OCI-LY7 (cell line): ENCODE results near the gene DHX29. TPM values are rescaled to one million over a fixed set of nuclear protein-coding genes. Genes with fewer than 3 reads are reported as not detected.

ENCODE experiments used
- BruUV-seq: library from RNA; stranded (reverse); fragments of 400-500 nt; replicated peaks from 2 replicates; lab custom pipeline; 2021; lab: Mats Ljungman, UMichigan
- CTCF ChIA-PET: fragments of 300-600 bp; sonication (Branson Sonifier 250); formaldehyde crosslinking; loops from one replicate; lab custom pipeline; 2022; ENCODE audit warnings: antibody characterized with exemption; ENCODE audit not compliant: unreplicated experiment; lab: Charles Lee
- POLR2A ChIA-PET: fragments of 300-600 bp; sonication (Branson Sonifier 250); formaldehyde crosslinking; loops from one replicate; lab custom pipeline; 2022; ENCODE audit warnings: antibody characterized with exemption; lab: Charles Lee
- DNase-seq: peaks from one replicate; pipeline ENCODE4 v3.0.0-alpha.2; 2015; ENCODE audit warnings: low spot score
- H2AFZ ChIP-seq: fragments of 200-600 bp; sonication (generic), shearing (Covaris generic); 2 replicates; pipeline ENCODE4 v1.6.1; 2014; ENCODE audit warnings: mild to moderate bottlenecking, antibody characterized with exemption, low read length, moderate library complexity
- H3K27ac ChIP-seq: fragments of 200-600 bp; sonication (generic); 2 replicates; pipeline ENCODE4 v1.5.1; 2014; ENCODE audit warnings: mixed run types, low read depth, mild to moderate bottlenecking, moderate library complexity, low read length, inconsistent platforms; ENCODE audit not compliant: poor library complexity, severe bottlenecking
- H3K36me3 ChIP-seq: fragments of 200-600 bp; sonication (generic); 2 replicates; pipeline ENCODE4 v1.6.1; 2014; ENCODE audit warnings: mild to moderate bottlenecking, antibody characterized with exemption, low read length, moderate library complexity, mixed read lengths; ENCODE audit not compliant: insufficient read depth
- H3K4me1 ChIP-seq: fragments of 200-600 bp; sonication (generic); 2 replicates; pipeline ENCODE4 v1.5.1; 2014; ENCODE audit warnings: mild to moderate bottlenecking, low read length; ENCODE audit not compliant: insufficient read depth, poor library complexity, severe bottlenecking
- H3K4me2 ChIP-seq: fragments of 200-600 bp; sonication (generic); 2 replicates; pipeline ENCODE4 v1.6.1; 2014; ENCODE audit warnings: mild to moderate bottlenecking, low read length
- H3K4me3 ChIP-seq: fragments of 200-600 bp; sonication (generic); 2 replicates; pipeline ENCODE4 v1.5.1; 2014; ENCODE audit warnings: mild to moderate bottlenecking, low read depth, low read length; ENCODE audit not compliant: poor library complexity, severe bottlenecking
- H3K79me2 ChIP-seq: fragments of 200-600 bp; sonication (generic); 2 replicates; pipeline ENCODE4 v1.6.1; 2016; ENCODE audit warnings: low read depth, mild to moderate bottlenecking, low read length, moderate library complexity, mixed read lengths; ENCODE audit not compliant: insufficient read depth
- H3K9me2 ChIP-seq: fragments of 200-600 bp; sonication (generic); 2 replicates; pipeline ENCODE4 v1.6.1; 2016; ENCODE audit warnings: mild to moderate bottlenecking, low read length, mixed read lengths; ENCODE audit not compliant: insufficient read depth
- H3K9me3 ChIP-seq: fragments of 200-600 bp; sonication (generic); 2 replicates; pipeline ENCODE4 v1.6.1; 2014; ENCODE audit warnings: mild to moderate bottlenecking, mixed run types, low read length, mixed read lengths
- H4K20me1 ChIP-seq: fragments of 200-600 bp; sonication (generic); 2 replicates; pipeline ENCODE4 v1.6.1; 2014; ENCODE audit warnings: mild to moderate bottlenecking, antibody characterized with exemption, low read length, moderate library complexity, mixed read lengths; ENCODE audit not compliant: insufficient read depth
- EZH2phosphoT487 ChIP-seq: fragments of 200-600 bp; sonication (generic); IDR thresholded peaks from 2 replicates; pipeline ENCODE4 v1.6.1; 2018; ENCODE audit warnings: low read depth, borderline replicate concordance, mild to moderate bottlenecking, mixed run types, antibody characterized with exemption, low read length, moderate library complexity, mixed read lengths
- intact Hi-C: fragments of 100-400 bp; cut with micrococcal nuclease; formaldehyde crosslinking; loops from one replicate; pipeline ENCODE4 v1.10.0; 2022; ENCODE audit not compliant: unreplicated experiment
- total RNA-seq, 2 experiments: library from RNA; depleted of rRNA in 1 of 2; stranded (reverse); fragments of >200 nt in 1 of 2; shearing (Covaris generic) in 1 of 2; gene quantifications; 2 replicates each; pipeline ENCODE4 v1.2.3, GENCODE V29; 2014 to 2022
- TF ChIP-seq, protein P1 (sequence below): fragments of 200-600 bp; sonication (generic); conservative IDR thresholded peaks from 2 replicates; pipeline ENCODE4 v1.5.1; 2014; ENCODE audit warnings: mild to moderate bottlenecking, antibody characterized with exemption, low read length, moderate library complexity, mixed read lengths

The DHX29 gene
- total RNA-seq, 2 experiments from 2014 or later, result 12.7 to 19.9 TPM

DNA sequence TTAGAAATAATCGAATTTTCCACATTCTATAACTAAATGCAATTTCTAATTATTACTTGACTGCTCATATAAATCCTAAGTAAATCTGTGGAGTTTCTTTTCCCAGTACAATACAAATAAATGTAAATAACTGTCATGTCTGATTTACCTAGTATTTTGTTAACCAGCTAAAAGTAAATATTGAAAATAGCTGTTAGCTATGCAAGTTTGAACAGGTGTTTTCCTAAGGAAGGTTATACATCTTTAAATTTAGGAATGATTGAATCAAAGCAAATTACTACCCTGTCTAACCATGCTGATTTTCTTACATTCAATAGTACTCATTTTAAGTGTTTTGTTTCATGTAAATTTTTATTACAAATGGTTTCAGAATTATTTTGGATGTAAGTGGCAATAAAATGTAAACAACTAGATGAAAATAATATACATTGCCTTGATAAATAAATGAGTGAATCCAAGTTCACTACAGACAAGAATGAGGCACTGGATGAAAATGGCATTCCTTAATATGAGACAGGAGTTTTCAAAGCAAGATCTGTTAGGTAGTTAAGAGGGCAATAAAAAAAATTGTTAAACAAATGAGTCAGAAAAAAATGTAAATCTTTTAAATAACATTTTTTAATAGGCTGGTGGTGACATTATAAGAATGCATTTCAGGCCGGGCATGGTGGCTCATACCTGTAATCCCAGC lies 96.2 kb downstream of the DHX29 start:
- no peaks in the 10 kb centered on the region for H3K4me1 ChIP-seq
- H3K36me3 ChIP-seq, result no peaks in the 10 kb centered on the region
- no TSS peak for BruUV-seq
- ChIA-PET POLR2A (no interaction called here), CTCF (no interaction called here)
- intact Hi-C loops, result no loop called here
- H3K9me2 ChIP-seq, result no peaks in the 10 kb centered on the region
- no peak overlapping the region for H3K4me2 ChIP-seq
- no peak overlapping the region for H3K27ac ChIP-seq
- no peak for TF ChIP-seq EZH2phosphoT487
- TF ChIP-seq, protein P1, sequence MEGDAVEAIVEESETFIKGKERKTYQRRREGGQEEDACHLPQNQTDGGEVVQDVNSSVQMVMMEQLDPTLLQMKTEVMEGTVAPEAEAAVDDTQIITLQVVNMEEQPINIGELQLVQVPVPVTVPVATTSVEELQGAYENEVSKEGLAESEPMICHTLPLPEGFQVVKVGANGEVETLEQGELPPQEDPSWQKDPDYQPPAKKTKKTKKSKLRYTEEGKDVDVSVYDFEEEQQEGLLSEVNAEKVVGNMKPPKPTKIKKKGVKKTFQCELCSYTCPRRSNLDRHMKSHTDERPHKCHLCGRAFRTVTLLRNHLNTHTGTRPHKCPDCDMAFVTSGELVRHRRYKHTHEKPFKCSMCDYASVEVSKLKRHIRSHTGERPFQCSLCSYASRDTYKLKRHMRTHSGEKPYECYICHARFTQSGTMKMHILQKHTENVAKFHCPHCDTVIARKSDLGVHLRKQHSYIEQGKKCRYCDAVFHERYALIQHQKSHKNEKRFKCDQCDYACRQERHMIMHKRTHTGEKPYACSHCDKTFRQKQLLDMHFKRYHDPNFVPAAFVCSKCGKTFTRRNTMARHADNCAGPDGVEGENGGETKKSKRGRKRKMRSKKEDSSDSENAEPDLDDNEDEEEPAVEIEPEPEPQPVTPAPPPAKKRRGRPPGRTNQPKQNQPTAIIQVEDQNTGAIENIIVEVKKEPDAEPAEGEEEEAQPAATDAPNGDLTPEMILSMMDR, result no peak
- no peak overlapping the region for H3K4me3 ChIP-seq
- H4K20me1 ChIP-seq, result no peaks in the 10 kb centered on the region
- no peak overlapping the region for H2AFZ ChIP-seq
- H3K9me3 ChIP-seq, result no peaks in the 10 kb centered on the region
- no peaks in the 10 kb centered on the region for H3K79me2 ChIP-seq
- no peak for DNase-seq

Other genes starting within 250 kb of the DHX29 start
- gene GZMA, start 205.0 kb downstream of the DHX29 start, total RNA-seq (2014; rRNA removed; shearing (Covaris generic)), result not detected in 2 replicates
- gene GZMA, start 205.0 kb downstream of the DHX29 start, total RNA-seq (2022), result not detected in 2 replicates
- not detected in 2 replicates for gene GPX8, start 147.5 kb downstream of the DHX29 start, total RNA-seq (2014; rRNA removed; shearing (Covaris generic))
- not detected in 2 replicates for gene GPX8, start 147.5 kb downstream of the DHX29 start, total RNA-seq (2022)
- gene CDC20B, start 134.5 kb downstream of the DHX29 start, total RNA-seq (2014; rRNA removed; shearing (Covaris generic)), result not detected in 2 replicates
- gene CDC20B, start 134.5 kb downstream of the DHX29 start, total RNA-seq (2022), result not detected in 2 replicates
- gene MCIDAS, start 80.4 kb downstream of the DHX29 start, total RNA-seq (2014; rRNA removed; shearing (Covaris generic)), result not detected in 2 replicates
- 0.21 TPM in 1 of 2 replicates, not detected in the other for gene MCIDAS, start 80.4 kb downstream of the DHX29 start, total RNA-seq (2022)
- gene CCNO, start 74.1 kb downstream of the DHX29 start, total RNA-seq (2014; rRNA removed; shearing (Covaris generic)), result 1.3 and 2.4 TPM in 2 replicates
- 2.3 and 3.3 TPM in 2 replicates for gene CCNO, start 74.1 kb downstream of the DHX29 start, total RNA-seq (2022)
- gene MTREX, start 295 bp upstream of the DHX29 start, total RNA-seq (2014; rRNA removed; shearing (Covaris generic)), result 62.7 and 84.7 TPM in 2 replicates
- gene MTREX, start 295 bp upstream of the DHX29 start, total RNA-seq (2022), result 118 and 125 TPM in 2 replicates
- gene PLPP1, start 227.3 kb upstream of the DHX29 start, total RNA-seq (2014; rRNA removed; shearing (Covaris generic)), result 2.3 and 2.5 TPM in 2 replicates
- gene PLPP1, start 227.3 kb upstream of the DHX29 start, total RNA-seq (2022), result 5.2 and 6.8 TPM in 2 replicates